ENCODE results near the gene SDK1.

SDK1 gene

DNA sequence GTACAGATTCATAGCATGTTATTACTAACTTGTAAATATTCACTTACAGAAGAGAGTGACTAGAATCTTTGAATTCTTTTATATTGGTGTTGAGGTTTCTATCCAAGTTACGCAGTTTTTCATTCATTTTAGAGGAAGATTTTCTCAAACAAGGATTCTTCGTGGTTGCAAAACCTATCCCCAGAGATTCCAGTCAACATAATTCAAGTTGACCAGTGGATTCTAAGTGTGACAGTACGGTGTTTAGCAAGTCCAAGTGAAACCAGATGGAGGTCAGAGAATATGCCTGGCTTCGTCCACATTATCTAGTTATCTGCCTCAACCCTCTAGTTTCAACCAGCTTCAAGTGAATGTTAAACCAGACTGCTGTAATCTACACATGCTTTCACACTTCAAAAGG is 131.9 kb downstream of the SDK1 start:
- H3K36me3 Mint-ChIP-seq (ENCODE audit: low read depth), result no peaks in the 10 kb centered on the region
- peaks cover 7% of the 10 kb centered on the region for H3K4me1 Mint-ChIP-seq
- H3K27ac Mint-ChIP-seq, result no peak overlapping the region
- H3K4me3 Mint-ChIP-seq, result no peak overlapping the region
- H3K9me3 Mint-ChIP-seq, result no peaks in the 10 kb centered on the region
- H3K27me3 Mint-ChIP-seq (ENCODE audit: low read depth), result peaks cover 6% of the 10 kb centered on the region
- TF ChIP-seq, protein P1, sequence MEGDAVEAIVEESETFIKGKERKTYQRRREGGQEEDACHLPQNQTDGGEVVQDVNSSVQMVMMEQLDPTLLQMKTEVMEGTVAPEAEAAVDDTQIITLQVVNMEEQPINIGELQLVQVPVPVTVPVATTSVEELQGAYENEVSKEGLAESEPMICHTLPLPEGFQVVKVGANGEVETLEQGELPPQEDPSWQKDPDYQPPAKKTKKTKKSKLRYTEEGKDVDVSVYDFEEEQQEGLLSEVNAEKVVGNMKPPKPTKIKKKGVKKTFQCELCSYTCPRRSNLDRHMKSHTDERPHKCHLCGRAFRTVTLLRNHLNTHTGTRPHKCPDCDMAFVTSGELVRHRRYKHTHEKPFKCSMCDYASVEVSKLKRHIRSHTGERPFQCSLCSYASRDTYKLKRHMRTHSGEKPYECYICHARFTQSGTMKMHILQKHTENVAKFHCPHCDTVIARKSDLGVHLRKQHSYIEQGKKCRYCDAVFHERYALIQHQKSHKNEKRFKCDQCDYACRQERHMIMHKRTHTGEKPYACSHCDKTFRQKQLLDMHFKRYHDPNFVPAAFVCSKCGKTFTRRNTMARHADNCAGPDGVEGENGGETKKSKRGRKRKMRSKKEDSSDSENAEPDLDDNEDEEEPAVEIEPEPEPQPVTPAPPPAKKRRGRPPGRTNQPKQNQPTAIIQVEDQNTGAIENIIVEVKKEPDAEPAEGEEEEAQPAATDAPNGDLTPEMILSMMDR (IDR thresholded peaks at IDR 0.05; ENCODE audit: unreplicated experiment in 3 of 3), result no peak

DNA sequence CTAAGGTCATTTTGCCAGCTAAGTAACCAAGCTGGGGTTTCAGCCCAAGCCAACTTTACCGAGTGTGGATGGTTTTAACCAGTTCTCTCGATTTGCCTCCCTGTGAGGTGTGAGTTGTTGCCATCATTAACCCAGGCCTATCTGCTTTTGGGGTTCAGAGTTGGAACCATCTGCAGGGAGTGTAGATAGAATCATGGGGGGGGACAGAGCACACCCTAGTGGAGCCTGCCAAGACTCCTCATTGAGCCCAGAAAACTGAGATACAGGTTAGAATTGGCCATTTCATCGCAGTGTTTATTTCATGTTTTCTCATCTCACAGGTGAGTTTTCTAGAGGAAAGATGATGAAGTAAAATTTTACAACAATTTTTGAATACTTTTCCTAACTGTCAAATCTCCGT is 133.6 kb downstream of the SDK1 start:
- peaks cover 19% of the 10 kb centered on the region for H3K4me1 Mint-ChIP-seq
- no peaks in the 10 kb centered on the region for H3K9me3 Mint-ChIP-seq
- no peak overlapping the region for H3K27ac Mint-ChIP-seq
- TF ChIP-seq, protein P1 (IDR thresholded peaks at IDR 0.05; ENCODE audit: unreplicated experiment in 3 of 3), result no peak
- H3K4me3 Mint-ChIP-seq, result no peak overlapping the region
- H3K36me3 Mint-ChIP-seq (ENCODE audit: low read depth), result no peaks in the 10 kb centered on the region
- peaks cover 12% of the 10 kb centered on the region for H3K27me3 Mint-ChIP-seq (ENCODE audit: low read depth)

DNA sequence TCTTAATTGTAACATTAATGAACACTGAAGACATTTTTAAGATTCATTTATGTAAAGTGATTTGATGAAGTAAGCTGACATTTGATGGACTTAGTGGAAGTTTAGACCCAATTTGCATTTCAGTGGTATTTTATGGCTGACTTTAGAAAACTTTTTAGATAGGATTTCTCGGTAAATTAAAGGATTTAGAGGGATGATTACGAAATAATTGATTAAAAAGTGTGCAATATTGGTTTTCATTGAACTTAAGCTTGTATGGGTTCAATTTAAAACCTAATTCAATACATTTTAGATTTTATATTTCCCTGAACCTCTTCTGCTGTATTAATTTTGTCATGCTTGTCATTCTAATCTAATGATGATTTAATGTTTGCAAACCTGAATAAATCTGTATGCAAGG is 135.1 kb downstream of the SDK1 start:
- Mint-ChIP-seq H3K9me3 (no peaks in the 10 kb centered on the region), H3K4me1 (peaks cover 21% of the 10 kb centered on the region), H3K27ac (no peak overlapping the region), H3K27me3 (ENCODE audit: low read depth) (peaks cover 12% of the 10 kb centered on the region), H3K4me3 (no peak overlapping the region), H3K36me3 (ENCODE audit: low read depth) (no peaks in the 10 kb centered on the region)
- TF ChIP-seq, protein P1 (IDR thresholded peaks at IDR 0.05; ENCODE audit: unreplicated experiment in 3 of 3), result no peak

DNA sequence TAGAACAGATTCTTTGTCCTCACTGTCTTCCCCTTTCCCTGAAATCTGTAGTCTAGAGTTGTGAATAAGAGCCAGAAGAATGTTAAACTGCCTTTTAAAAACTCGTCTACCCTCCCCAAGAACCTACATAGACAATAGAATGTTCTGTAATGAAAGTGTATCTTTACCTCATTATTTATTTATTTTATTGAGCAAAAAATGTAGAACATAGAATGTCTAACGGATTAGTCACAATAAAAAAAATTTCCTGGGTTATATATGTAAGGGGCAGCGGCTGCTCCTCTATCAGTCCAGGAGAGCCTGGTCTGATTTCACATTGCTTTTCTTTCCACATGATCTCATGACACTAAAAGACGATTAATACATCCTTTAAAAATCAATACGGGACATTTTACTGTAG is 135.7 kb downstream of the SDK1 start:
- TF ChIP-seq, protein P1 (IDR thresholded peaks at IDR 0.05; ENCODE audit: unreplicated experiment in 3 of 3), result no peak
- H3K9me3 Mint-ChIP-seq, result no peaks in the 10 kb centered on the region
- peaks cover 12% of the 10 kb centered on the region for H3K27me3 Mint-ChIP-seq (ENCODE audit: low read depth)
- no peak overlapping the region for H3K27ac Mint-ChIP-seq
- H3K36me3 Mint-ChIP-seq (ENCODE audit: low read depth), result no peaks in the 10 kb centered on the region
- peaks cover 21% of the 10 kb centered on the region for H3K4me1 Mint-ChIP-seq
- no peak overlapping the region for H3K4me3 Mint-ChIP-seq

DNA sequence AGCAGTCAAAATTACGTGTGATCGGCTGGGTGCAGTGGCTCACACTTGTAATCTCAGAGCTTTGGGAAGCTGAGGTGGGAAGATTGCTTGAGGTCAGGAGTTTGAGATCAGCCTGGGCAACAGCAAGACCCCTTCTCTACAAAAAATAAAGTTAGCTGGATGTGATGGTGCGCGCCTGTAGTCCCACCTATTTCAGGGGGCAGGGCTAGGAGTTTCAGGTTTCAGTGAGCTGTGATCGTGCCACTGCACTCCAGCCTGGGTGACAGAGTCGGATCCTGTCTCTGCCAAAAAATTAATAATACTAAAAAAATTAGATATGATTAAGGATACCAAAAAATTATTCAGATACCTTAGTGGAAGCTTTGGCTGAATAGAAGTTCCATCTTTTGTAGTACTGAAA is 136.4 kb downstream of the SDK1 start:
- Mint-ChIP-seq H3K9me3 (no peaks in the 10 kb centered on the region), H3K4me3 (no peak overlapping the region), H3K36me3 (ENCODE audit: low read depth) (no peaks in the 10 kb centered on the region), H3K27me3 (ENCODE audit: low read depth) (peaks cover 12% of the 10 kb centered on the region), H3K27ac (no peak overlapping the region), H3K4me1 (peaks cover 20% of the 10 kb centered on the region)
- TF ChIP-seq, protein P1 (IDR thresholded peaks at IDR 0.05; ENCODE audit: unreplicated experiment in 3 of 3), result no peak

- H3K9me3 Mint-ChIP-seq, result no peaks in the 10 kb centered on the region
- peaks cover 12% of the 10 kb centered on the region for H3K27me3 Mint-ChIP-seq (ENCODE audit: low read depth)
- no peak overlapping the region for H3K27ac Mint-ChIP-seq
- TF ChIP-seq, protein P1 (IDR thresholded peaks at IDR 0.05; ENCODE audit: unreplicated experiment in 3 of 3), result no peak
- no peaks in the 10 kb centered on the region for H3K36me3 Mint-ChIP-seq (ENCODE audit: low read depth)
- H3K4me1 Mint-ChIP-seq, result peaks cover 16% of the 10 kb centered on the region
- H3K4me3 Mint-ChIP-seq, result no peak overlapping the region
These were observed 137.3 kb downstream of the SDK1 start for GRCh38 chr7:3438352-3438751.

Measured in nephron (organoid).